Body of pancreas (tissue), 4 donors: Measurements from ENCODE around the gene TRAF3. TPM values are rescaled to one million over a fixed set of nuclear protein-coding genes. Genes with fewer than 3 reads are reported as not detected.
"Not testable (repeated sequence)": the region's sequence is repeated elsewhere in the genome, so short reads cannot be mapped to it uniquely, and the experiment has no call there.

Experiments
- ATAC-seq: fragments of 150-250 bp; one replicate; pipeline ENCODE4 v1.9.1; 2016
- DNase-seq, 4 donors: peaks; one replicate each; pipeline ENCODE4 v3.0.0-alpha.2; 2019
- H3K27ac ChIP-seq, 4 donors: fragments of 200-600 bp; sonication (generic); 1 replicate in 3 of 4; 2 replicates in 1 of 4; pipeline versions ENCODE4 v1.5.1 to v1.6.1; 2016 to 2019; ENCODE audit warnings: mild to moderate bottlenecking in 1 of 4, mixed read lengths in 1 of 4, moderate library complexity in 1 of 4
- H3K27me3 ChIP-seq, 2 donors: fragments of 200-600 bp; sonication (generic); one replicate each; pipeline ENCODE4 v1.6.0; 2016; ENCODE audit warnings: mild to moderate bottlenecking in 1 of 2
- H3K36me3 ChIP-seq, 2 donors: fragments of 200-600 bp; sonication (generic); replicated peaks in 1 of 2; 2 replicates each; pipeline ENCODE4 v1.5.1; 2016; ENCODE audit warnings: low read depth in 2 of 2; ENCODE audit not compliant: insufficient read depth in 1 of 2
- H3K4me1 ChIP-seq: fragments of 200-600 bp; sonication (generic); one replicate; pipeline ENCODE4 v1.6.0; 2016
- H3K4me3 ChIP-seq, 2 donors: fragments of 200-600 bp; sonication (generic); 1 replicate in 1 of 2; 2 replicates in 1 of 2; pipeline ENCODE4 v1.5.1; 2016 to 2019
- H3K9me3 ChIP-seq, 3 donors: fragments of 200-600 bp; sonication (generic); 1 replicate in 2 of 3; 2 replicates in 1 of 3; pipeline ENCODE4 v1.5.1; 2016
- CTCF ChIP-seq, 7 experiments: fragments of 450-650 bp in 4 of 7; fragments of 200-600 bp in 3 of 7; sonication (generic) in 3 of 7; IDR thresholded peaks; one replicate each; pipeline ENCODE4 v1.5.1; 2016 to 2019; ENCODE audit warnings: antibody characterized with exemption in 7 of 7
- POLR2A ChIP-seq, 3 donors: fragments of 450-650 bp; IDR thresholded peaks; one replicate each; pipeline ENCODE4 v1.6.1; 2016; ENCODE audit warnings: antibody characterized with exemption in 3 of 3, mild to moderate bottlenecking in 2 of 3
- WGBS, 2 donors: methylation state at CpG; one replicate each; pipeline ENCODE4 v1.1.5; 2017; 5-methylcytosine and 5-hydroxymethylcytosine counted together
- intact Hi-C: fragments of 100-400 bp; cut with DNase I; formaldehyde crosslinking; loops from one replicate; pipeline ENCODE4 v1.15.1; 2023
- total RNA-seq, 2 donors: library from RNA; depleted of rRNA; stranded (reverse); fragments of >200 nt; gene quantifications; one replicate each; pipeline ENCODE4 v1.1.0, GENCODE V29; 2016

The TRAF3 gene
- total RNA-seq, 2 donors from 2014 or later: 10.4 to 22.7 TPM

GRCh38 chr14:102822311-102822863 is 45.1 kb downstream of the TRAF3 start:
- no peak overlapping the region for H3K27ac ChIP-seq
- no peaks in the 10 kb centered on the region for H3K36me3 ChIP-seq
- 92 to 96% methylated on average over 10 of the region's 10 CpGs for WGBS, 2 donors
- H3K27me3 ChIP-seq: no peaks in the 10 kb centered on the region
- no peak for TF ChIP-seq POLR2A (IDR thresholded peaks at IDR 0.05)
- TF ChIP-seq CTCF (IDR thresholded peaks at IDR 0.05): no peak
- H3K9me3 ChIP-seq: no peaks in the 10 kb centered on the region
- intact Hi-C loops: no loop called here
- DNase-seq (no peak), ATAC-seq (no peak)
- H3K4me3 ChIP-seq: no peak overlapping the region
- peaks cover 14% of the 10 kb centered on the region for H3K4me1 ChIP-seq

- H3K36me3 ChIP-seq, H3K27ac ChIP-seq, DNase-seq, H3K9me3 ChIP-seq, intact Hi-C loops, ATAC-seq, H3K4me3 ChIP-seq, H3K27me3 ChIP-seq: not testable (repeated sequence)
- WGBS, 2 donors: 83 to 98% methylated on average over 6 of the region's 6 CpGs
- peaks cover 14% of the 10 kb centered on the region for H3K4me1 ChIP-seq
Observed at GRCh38 chr14:102822887-102823286, 45.6 kb downstream of the TRAF3 start.

GRCh38 chr14:102823546-102823945 is 46.3 kb downstream of the TRAF3 start:
- Histone ChIP-seq H3K9me3 (no peaks in the 10 kb centered on the region), H3K4me3 (no peak overlapping the region), H3K27ac (no peak overlapping the region), H3K4me1 (peaks cover 13% of the 10 kb centered on the region), H3K36me3 (no peaks in the 10 kb centered on the region), H3K27me3 (no peaks in the 10 kb centered on the region)
- TF ChIP-seq CTCF (IDR thresholded peaks at IDR 0.05) (no peak), POLR2A (IDR thresholded peaks at IDR 0.05) (no peak)
- 85 to 88% methylated on average over 5 of the region's 5 CpGs for WGBS, 2 donors
- intact Hi-C loops: no loop called here
- DNase-seq: no peak
- no peak for ATAC-seq

GRCh38 chr14:102824832-102825231 is 47.6 kb downstream of the TRAF3 start:
- intact Hi-C loops: no loop called here
- ATAC-seq: no peak

More at GRCh38 chr14:102824832-102825231, 47.6 kb downstream of the TRAF3 start:
- Histone ChIP-seq H3K4me3 (no peak overlapping the region), H3K4me1 (peaks cover 12% of the 10 kb centered on the region), H3K36me3 (no peaks in the 10 kb centered on the region), H3K27ac (no peak overlapping the region), H3K27me3 (no peaks in the 10 kb centered on the region), H3K9me3 (no peaks in the 10 kb centered on the region)
- TF ChIP-seq POLR2A (IDR thresholded peaks at IDR 0.05): no peak
- TF ChIP-seq CTCF (IDR thresholded peaks at IDR 0.05): no peak
- no peak for DNase-seq
- 86 to 89% methylated on average over 8 of the region's 8 CpGs for WGBS, 2 donors
